CD4-positive, alpha-beta T cell (primary cell): ENCODE results near the gene TMEM38A. TPM values are rescaled to one million over a fixed set of nuclear protein-coding genes. Genes with fewer than 3 reads are reported as not detected.

Experiments used
- ATAC-seq: fragments of 200-7000 bp; cut with Tn5 transposase; one replicate; pipeline ENCODE4 v1.10.0; 2022; ENCODE audit warnings: mild to moderate bottlenecking; ENCODE audit not compliant: poor library complexity
- CTCF ChIA-PET: fragments of 350-600 bp; sonication (Branson Sonifier 250); formaldehyde crosslinking; loops from one replicate; lab custom pipeline; 2021; ENCODE audit warnings: antibody characterized with exemption, inconsistent platforms; lab: Charles Lee
- POLR2A ChIA-PET: fragments of 350-600 bp; sonication (Branson Sonifier 250); formaldehyde crosslinking; loops from one replicate; lab custom pipeline; 2021; ENCODE audit warnings: antibody characterized with exemption, inconsistent platforms; lab: Charles Lee
- DNase-seq, 14 experiments: peaks; one replicate each; pipeline ENCODE4 v3.0.0-alpha.2; 2013 to 2020; ENCODE audit warnings: mixed read lengths in 2 of 14
- H3K27ac ChIP-seq, 2 donors: one replicate each; pipeline versions ENCODE4 v1.5.1 to v1.7.0; 2013; ENCODE audit warnings: low read length in 2 of 2, low read depth in 1 of 2, mild to moderate bottlenecking in 1 of 2
- H3K27me3 ChIP-seq, 2 experiments: 1 replicate in 1 of 2; 2 replicates in 1 of 2; pipeline versions ENCODE4 v1.6.1 to v1.7.0; 2013; ENCODE audit warnings: low read length in 2 of 2, control low read depth in 1 of 2, mild to moderate bottlenecking in 1 of 2, moderate library complexity in 1 of 2; ENCODE audit not compliant: insufficient read depth in 2 of 2, control insufficient read depth in 1 of 2
- H3K36me3 ChIP-seq: one replicate; pipeline ENCODE4 v1.6.1; 2013; ENCODE audit warnings: low read length, control low read depth; ENCODE audit not compliant: insufficient read depth
- H3K4me1 ChIP-seq: one replicate; pipeline ENCODE4 v1.6.1; 2013; ENCODE audit warnings: low read length, control low read depth; ENCODE audit not compliant: insufficient read depth
- H3K4me3 ChIP-seq: one replicate; pipeline ENCODE4 v1.5.1; 2013; ENCODE audit warnings: mild to moderate bottlenecking, low read length, moderate library complexity
- H3K9me3 ChIP-seq, 2 experiments: 1 replicate in 1 of 2; 2 replicates in 1 of 2; pipeline versions ENCODE4 v1.6.1 to v1.7.0; 2013; ENCODE audit warnings: low read length in 2 of 2, mild to moderate bottlenecking in 2 of 2, control low read depth in 1 of 2, moderate library complexity in 1 of 2; ENCODE audit not compliant: control insufficient read depth in 1 of 2, insufficient read depth in 1 of 2
- H3K27ac Mint-ChIP-seq: one replicate; pipeline ENCODE4 v1.8.0; 2020; ENCODE audit warnings: mixed read lengths
- H3K27me3 Mint-ChIP-seq: one replicate; pipeline ENCODE4 v1.8.0; 2021; ENCODE audit warnings: mixed read lengths
- H3K36me3 Mint-ChIP-seq: one replicate; pipeline ENCODE4 v1.8.0; 2021; ENCODE audit warnings: low read depth, mixed read lengths
- H3K4me1 Mint-ChIP-seq: one replicate; pipeline ENCODE4 v1.8.0; 2021; ENCODE audit warnings: low read depth, mixed read lengths
- H3K4me3 Mint-ChIP-seq: one replicate; pipeline ENCODE4 v1.8.0; 2020; ENCODE audit warnings: mild to moderate bottlenecking, mixed read lengths
- H3K9me3 Mint-ChIP-seq: one replicate; pipeline ENCODE4 v1.8.0; 2020; ENCODE audit warnings: mixed read lengths
- CTCF ChIP-seq: fragments of 200-600 bp; IDR thresholded peaks from one replicate; pipeline ENCODE4 v1.8.0; 2022; ENCODE audit warnings: antibody characterized with exemption, mild to moderate bottlenecking
- intact Hi-C, 2 experiments: fragments of 100-400 bp; cut with DNase I in 1 of 2; cut with micrococcal nuclease in 1 of 2; formaldehyde crosslinking; loops; one replicate each; pipeline versions ENCODE4 v1.15.1 to v1.9.0; 2023 to 2025; cut with DNase I, micrococcal nuclease
- total RNA-seq, 174 experiments: library from RNA in 2 of 174; stranded (reverse) in 2 of 174; gene quantifications; one replicate each; pipeline ENCODE4 v1.2.3 and lab custom pipeline; 2021 to 2026

The TMEM38A gene
- total RNA-seq, 2 experiments from 2014 or later, result 0.59 TPM; not detected in 1

GRCh38 chr19:16618248-16618647 lies 42.7 kb upstream of the TMEM38A start:
- Histone ChIP-seq H3K4me1 (peaks cover 87% of the 10 kb centered on the region), H3K4me3 (no peak overlapping the region), H3K27me3 (no peaks in the 10 kb centered on the region), H3K9me3 (no peaks in the 10 kb centered on the region), H3K36me3 (peaks cover 11% of the 10 kb centered on the region), H3K27ac (no peak overlapping the region)
- no peak for DNase-seq
- no peaks in the 10 kb centered on the region for H3K27me3 Mint-ChIP-seq
- H3K36me3 Mint-ChIP-seq, result peaks cover 3% of the 10 kb centered on the region
- no peak overlapping the region for H3K27ac Mint-ChIP-seq
- H3K4me1 Mint-ChIP-seq, result peaks cover 89% of the 10 kb centered on the region
- ATAC-seq, result no peak
- H3K9me3 Mint-ChIP-seq, result no peaks in the 10 kb centered on the region
- no peak overlapping the region for H3K4me3 Mint-ChIP-seq
- intact Hi-C loops, result no loop called here
- POLR2A ChIA-PET, result interaction anchor here (0.7 to 0.9 kb wide), 2 partner anchors 34 to 69 kb away, joined by 3 read pairs; no protein-coding TSS in a partner anchor
- no peak for TF ChIP-seq CTCF
- CTCF ChIA-PET, result interaction anchor here (0.5 kb wide), 1 partner anchor 319 kb away, joined by 4 read pairs; no protein-coding TSS in a partner anchor

GRCh38 chr19:16619457-16619856 lies 41.5 kb upstream of the TMEM38A start:
- peaks cover 80% of the 10 kb centered on the region for H3K4me1 ChIP-seq
- Mint-ChIP-seq H3K27ac (no peak overlapping the region), H3K4me3 (no peak overlapping the region), H3K4me1 (peaks cover 89% of the 10 kb centered on the region), H3K36me3 (peaks cover 13% of the 10 kb centered on the region), H3K9me3 (no peaks in the 10 kb centered on the region), H3K27me3 (no peaks in the 10 kb centered on the region)
- no peaks in the 10 kb centered on the region for H3K27me3 ChIP-seq
- TF ChIP-seq CTCF, result no peak
- ChIA-PET POLR2A (no interaction called here), CTCF (no interaction called here)
- no peak for DNase-seq
- no peak overlapping the region for H3K27ac ChIP-seq
- no peak for ATAC-seq
- intact Hi-C loops, result no loop called here
- peaks cover 20% of the 10 kb centered on the region for H3K36me3 ChIP-seq
- no peaks in the 10 kb centered on the region for H3K9me3 ChIP-seq
- H3K4me3 ChIP-seq, result no peak overlapping the region

- POLR2A ChIA-PET, result no interaction called here
- intact Hi-C loops, result no loop called here
- Mint-ChIP-seq H3K4me1 (peaks cover 91% of the 10 kb centered on the region), H3K9me3 (no peaks in the 10 kb centered on the region), H3K4me3 (no peak overlapping the region), H3K27me3 (no peaks in the 10 kb centered on the region), H3K36me3 (peaks cover 19% of the 10 kb centered on the region), H3K27ac (peak overlapping the region; percentile 7)
- CTCF ChIA-PET, result no interaction called here
- Histone ChIP-seq H3K27me3 (no peaks in the 10 kb centered on the region), H3K9me3 (no peaks in the 10 kb centered on the region), H3K36me3 (peaks cover 24% of the 10 kb centered on the region), H3K4me1 (peaks cover 80% of the 10 kb centered on the region), H3K4me3 (no peak overlapping the region), H3K27ac (no peak overlapping the region)
- DNase-seq (no peak), ATAC-seq (no peak)
- no peak for TF ChIP-seq CTCF
Measured at GRCh38 chr19:16620018-16620417, 40.9 kb upstream of the TMEM38A start.
